ENCODE data around the gene KCMF1.

- no peak for TF ChIP-seq CTCF (IDR thresholded peaks at IDR 0.05)
- no peak for TF ChIP-seq POLR2AphosphoS5 (IDR thresholded peaks at IDR 0.05; ENCODE audit: low read depth, low read length)
- TF ChIP-seq TCF7L2 (IDR thresholded peaks at IDR 0.05; ENCODE audit: low read depth, low read length), result no peak
- TF ChIP-seq REST (IDR thresholded peaks at IDR 0.05; ENCODE audit: insufficient read depth in 1 of 2, low read depth in 2 of 2, low read length in 1 of 2), result no peak
Observed at GRCh38 chr2:84965827-84966226, 5.1 kb upstream of the KCMF1 start.
